Fibroblast of skin of left quadriceps (primary cell): ENCODE results near the gene MLST8.

Source experiments
- DNase-seq, 2 experiments: peaks; one replicate each; pipeline ENCODE4 v3.0.0-alpha.2; 2013; ENCODE audit warnings: low read depth in 2 of 2

MLST8 gene

GRCh38 chr16:2208308-2208707, 3.1 kb downstream of the MLST8 start:
- no peak for DNase-seq

- DNase-seq: no peak
These were observed 3.5 kb downstream of the MLST8 start for GRCh38 chr16:2208772-2209171.

GRCh38 chr16:2209258-2210008, 4.2 kb downstream of the MLST8 start:
- DNase-seq: no peak

- no peak for DNase-seq
These were observed 4.7 kb downstream of the MLST8 start for GRCh38 chr16:2210009-2210332.

GRCh38 chr16:2210386-2211365, 5.4 kb downstream of the MLST8 start, which contains the start of gene BRICD5:
Gene BRICD5 (minus strand): TSS chr16:2210863. CDS start chr16:2210833, 30 bp downstream.
- DNase-seq: no peak

GRCh38 chr16:2211923-2212347, 6.7 kb downstream of the MLST8 start:
- no peak for DNase-seq

GRCh38 chr16:2212362-2213324, 7.4 kb downstream of the MLST8 start:
- DNase-seq: no peak

GRCh38 chr16:2213817-2214718, 8.8 kb downstream of the MLST8 start:
- no peak for DNase-seq

- DNase-seq: no peak
These were observed 9.4 kb downstream of the MLST8 start, which contains the start of gene PGP for GRCh38 chr16:2214719-2214968. Gene PGP (minus strand): TSS chr16:2214840. CDS start chr16:2214777, 63 bp downstream.

GRCh38 chr16:2216330-2216729, 11.1 kb downstream of the MLST8 start:
- DNase-seq: no peak

- DNase-seq: peak; percentile 97 to 98
These were observed 18.1 kb downstream of the MLST8 start, which contains the start of gene E4F1 for GRCh38 chr16:2223221-2223941. Gene E4F1 (plus strand): TSS chr16:2223591. CDS start chr16:2223614, 23 bp downstream.

- no peak for DNase-seq
These were observed 18.8 kb downstream of the MLST8 start for GRCh38 chr16:2223942-2224486.

GRCh38 chr16:2226245-2226793, 21.1 kb downstream of the MLST8 start:
- no peak for DNase-seq

- DNase-seq: no peak
These were observed 21.7 kb downstream of the MLST8 start for GRCh38 chr16:2226918-2227317.

- DNase-seq: no peak
These were observed 23.0 kb downstream of the MLST8 start for GRCh38 chr16:2228161-2228824.

- DNase-seq: no peak
These were observed 23.8 kb downstream of the MLST8 start for GRCh38 chr16:2229091-2229490.

- no peak for DNase-seq
These were observed 24.5 kb downstream of the MLST8 start for GRCh38 chr16:2229632-2230250.

GRCh38 chr16:2230376-2230775, 25.1 kb downstream of the MLST8 start:
- no peak for DNase-seq
